GM18870 (cell line): Measurements from ENCODE around the gene THSD4.

Source experiments
- ATAC-seq: cut with Tn5 transposase; IDR thresholded peaks from one replicate; pipeline ENCODE4 v1.9.1; 2021; ENCODE audit warnings: moderate library complexity; ENCODE audit not compliant: unreplicated experiment

Gene THSD4

GRCh38 chr15:71753346-71753745 lies 638.1 kb downstream of the THSD4 start:
- ATAC-seq, result no peak

- no peak for ATAC-seq
Observed at GRCh38 chr15:71754660-71755059, 639.4 kb downstream of the THSD4 start.

GRCh38 chr15:71755092-71755970 lies 640.1 kb downstream of the THSD4 start:
- ATAC-seq, result no peak

GRCh38 chr15:71756599-71757352 lies 641.5 kb downstream of the THSD4 start:
- no peak for ATAC-seq

GRCh38 chr15:71757741-71758530 lies 642.7 kb downstream of the THSD4 start:
- ATAC-seq, result no peak

GRCh38 chr15:71758711-71759110 lies 643.4 kb downstream of the THSD4 start:
- ATAC-seq, result no peak

- no peak for ATAC-seq
Observed at GRCh38 chr15:71760852-71761251, 645.6 kb downstream of the THSD4 start.

GRCh38 chr15:71761649-71762048 lies 646.4 kb downstream of the THSD4 start:
- no peak for ATAC-seq

GRCh38 chr15:71768184-71768583 lies 652.9 kb downstream of the THSD4 start:
- ATAC-seq, result no peak

- no peak for ATAC-seq
Observed at GRCh38 chr15:71773206-71773859, 658.1 kb downstream of the THSD4 start.

GRCh38 chr15:71775856-71776255 lies 660.6 kb downstream of the THSD4 start:
- ATAC-seq, result no peak

GRCh38 chr15:71776304-71776703 lies 661.0 kb downstream of the THSD4 start:
- no peak for ATAC-seq

- ATAC-seq, result no peak
Observed at GRCh38 chr15:71777216-71777943, 662.1 kb downstream of the THSD4 start.

- ATAC-seq, result no peak
Observed at GRCh38 chr15:71779073-71779797, 664.0 kb downstream of the THSD4 start.

GRCh38 chr15:71780115-71780976 lies 665.1 kb downstream of the THSD4 start:
- ATAC-seq, result no peak

- ATAC-seq, result no peak
Observed at GRCh38 chr15:71781179-71781964, 666.1 kb downstream of the THSD4 start.

GRCh38 chr15:71781965-71782265 lies 666.6 kb downstream of the THSD4 start:
- no peak for ATAC-seq
